MCF 10A (cell line): Measurements from ENCODE around the gene LMX1B. TPM values are rescaled to one million over a fixed set of nuclear protein-coding genes. Genes with fewer than 3 reads are reported as not detected.

Experiments
- BruUV-seq: library from RNA; stranded (reverse); fragments of 400-500 nt; replicated peaks from 2 replicates; lab custom pipeline; 2021; lab: Mats Ljungman, UMichigan
- CTCF ChIA-PET: fragments of 300-600 bp; sonication (Branson Sonifier 250); formaldehyde crosslinking; extraction: SDS; loops from one replicate; lab custom pipeline; 2021; ENCODE audit warnings: antibody characterized with exemption, inconsistent platforms; lab: Yijun Ruan, JAX
- POLR2A ChIA-PET: fragments of 300-600, 350-650 bp; sonication (Branson Sonifier 250); formaldehyde crosslinking; extraction: SDS; loops from one replicate; lab custom pipeline; 2020; ENCODE audit warnings: antibody characterized with exemption, inconsistent platforms; lab: Yijun Ruan, JAX
- DNase-seq: peaks from one replicate; pipeline ENCODE4 v3.0.0-alpha.2; 2018; ENCODE audit not compliant: unreplicated experiment
- H3K27ac Mint-ChIP-seq: one replicate; pipeline ENCODE4 v1.8.0; 2022; ENCODE audit warnings: mild to moderate bottlenecking, low read depth, mixed read lengths; ENCODE audit not compliant: unreplicated experiment
- H3K27me3 Mint-ChIP-seq: one replicate; pipeline ENCODE4 v1.8.0; 2022; ENCODE audit warnings: mixed read lengths; ENCODE audit not compliant: insufficient read depth, unreplicated experiment
- H3K36me3 Mint-ChIP-seq: one replicate; pipeline ENCODE4 v1.8.0; 2022; ENCODE audit warnings: mild to moderate bottlenecking, moderate library complexity, mixed read lengths; ENCODE audit not compliant: insufficient read depth, unreplicated experiment
- H3K4me1 Mint-ChIP-seq: one replicate; pipeline ENCODE4 v1.8.0; 2022; ENCODE audit warnings: mixed read lengths; ENCODE audit not compliant: insufficient read depth, unreplicated experiment
- H3K4me3 Mint-ChIP-seq: one replicate; pipeline ENCODE4 v1.8.0; 2022; ENCODE audit warnings: mild to moderate bottlenecking, moderate library complexity, mixed read lengths; ENCODE audit not compliant: unreplicated experiment
- H3K9me3 Mint-ChIP-seq: one replicate; pipeline ENCODE4 v1.8.0; 2022; ENCODE audit warnings: mixed read lengths; ENCODE audit not compliant: unreplicated experiment
- CTCF ChIP-seq: fragments of 200-600 bp; IDR thresholded peaks from one replicate; pipeline ENCODE4 v1.8.0; 2022; ENCODE audit warnings: antibody characterized with exemption, mild to moderate bottlenecking; ENCODE audit not compliant: unreplicated experiment
- intact Hi-C: fragments of 100-400 bp; cut with micrococcal nuclease; formaldehyde crosslinking; loops from 2 replicates; pipeline ENCODE4 v1.14.1; 2022
- total RNA-seq: library from RNA; stranded (reverse); gene quantifications from 2 replicates; pipeline ENCODE4 v1.2.3, GENCODE V29; 2022

LMX1B gene
- total RNA-seq, 1 experiment from 2014 or later: 3.4 TPM

DNA sequence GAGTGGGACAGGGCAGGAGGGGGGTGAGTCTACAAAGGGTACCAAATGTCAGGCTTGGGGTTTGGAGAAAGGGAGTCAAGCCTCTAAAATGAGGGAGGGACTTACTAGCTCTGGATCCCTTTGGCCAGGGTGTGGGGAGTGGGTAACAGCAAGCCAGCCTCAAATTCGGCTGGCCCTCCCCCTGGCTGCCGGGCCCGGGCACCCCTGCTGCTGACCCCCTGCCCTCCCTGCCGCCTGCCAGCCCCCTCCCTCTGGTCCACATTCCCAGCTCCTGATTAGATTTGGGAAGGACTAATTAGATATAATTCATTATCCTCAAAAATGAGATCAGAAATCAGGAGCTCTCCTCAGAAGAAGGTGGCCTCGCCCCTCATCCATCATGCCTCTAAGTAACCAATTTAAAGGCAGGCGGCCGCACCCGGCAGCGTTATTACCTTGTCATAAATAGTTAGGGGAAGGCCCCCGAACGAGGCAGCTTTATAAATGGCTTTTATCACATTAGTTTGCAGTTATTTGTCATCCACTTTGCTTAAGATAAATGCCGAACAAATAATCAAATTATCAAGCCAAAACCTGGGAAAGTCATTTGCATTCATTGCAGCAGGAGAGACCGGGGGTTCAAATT is 44.6 kb downstream of the LMX1B start:
- Mint-ChIP-seq H3K4me1 (no peaks in the 10 kb centered on the region), H3K27ac (no peak overlapping the region), H3K27me3 (no peaks in the 10 kb centered on the region), H3K4me3 (no peak overlapping the region), H3K9me3 (no peaks in the 10 kb centered on the region), H3K36me3 (no peaks in the 10 kb centered on the region)
- ChIA-PET POLR2A (no interaction called here), CTCF (no interaction called here)
- no peak for TF ChIP-seq CTCF
- no TSS peak for BruUV-seq
- intact Hi-C loops: no loop called here
- no peak for DNase-seq

DNA sequence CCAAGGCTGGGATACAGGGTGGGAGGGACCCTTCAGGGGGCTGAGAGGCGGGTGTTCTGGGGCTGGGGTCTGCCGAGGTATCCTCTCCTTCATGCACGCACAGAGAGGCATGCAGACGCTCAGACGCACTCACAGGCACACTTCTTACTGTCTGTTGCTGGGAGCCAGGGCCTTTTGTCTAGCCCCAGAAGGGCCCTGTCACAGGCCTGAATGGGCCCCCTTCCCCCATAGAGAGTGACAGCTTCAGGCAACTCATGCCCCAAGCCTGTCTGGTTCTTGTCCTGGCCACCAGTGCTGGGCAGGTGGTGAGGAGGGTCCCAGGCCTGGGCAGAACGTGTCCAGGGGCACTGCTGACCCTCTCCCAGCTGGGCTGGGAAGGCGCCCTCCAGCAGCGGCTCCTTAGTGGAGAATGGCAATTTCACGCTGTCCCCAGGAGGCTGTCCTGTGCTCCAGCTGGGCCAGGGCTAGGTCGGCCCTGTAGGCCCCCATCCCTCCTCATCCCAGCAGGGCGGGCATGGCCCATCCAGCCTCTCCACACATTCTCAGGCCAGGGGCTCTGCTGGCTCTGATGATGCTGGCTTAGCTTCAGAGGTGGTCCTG is 45.3 kb downstream of the LMX1B start:
- intact Hi-C loops: no loop called here

DNA sequence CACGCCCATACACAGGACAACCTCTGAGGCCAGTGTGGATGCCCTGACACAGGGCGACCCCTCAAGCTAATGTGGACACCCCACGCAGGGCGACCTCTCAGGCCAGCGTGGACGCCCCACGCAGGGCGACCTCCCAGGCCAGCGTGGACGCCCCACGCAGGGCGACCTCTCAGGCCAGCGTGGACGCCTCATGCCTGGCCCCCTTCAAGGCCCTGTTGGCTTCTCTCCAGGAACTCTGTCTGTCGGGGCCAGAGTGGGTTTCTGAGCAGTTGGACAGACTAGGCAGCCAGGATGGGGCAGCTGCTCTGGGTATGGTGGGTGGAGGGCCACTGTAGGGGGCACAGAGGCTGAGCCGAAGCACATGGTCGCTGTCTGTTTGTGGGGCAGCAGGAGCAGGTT is 47.4 kb downstream of the LMX1B start:
- H3K9me3 Mint-ChIP-seq: no peaks in the 10 kb centered on the region
- no peak overlapping the region for H3K4me3 Mint-ChIP-seq
- DNase-seq: no peak
- H3K4me1 Mint-ChIP-seq: no peaks in the 10 kb centered on the region
- CTCF ChIA-PET: interaction anchor here (1.0 to 1.6 kb wide), 4 partner anchors 29 to 53 kb away, joined by 3 to 7 read pairs (median 5); no protein-coding TSS in a partner anchor
- H3K36me3 Mint-ChIP-seq: no peaks in the 10 kb centered on the region
- BruUV-seq: no TSS peak
- no peak overlapping the region for H3K27ac Mint-ChIP-seq
- POLR2A ChIA-PET: no interaction called here
- intact Hi-C loops: no loop called here
- TF ChIP-seq CTCF: no peak
- no peaks in the 10 kb centered on the region for H3K27me3 Mint-ChIP-seq

More for the DNA sequence above, 45.3 kb downstream of the LMX1B start:
- Mint-ChIP-seq H3K27ac (no peak overlapping the region), H3K4me1 (no peaks in the 10 kb centered on the region), H3K36me3 (no peaks in the 10 kb centered on the region), H3K4me3 (no peak overlapping the region), H3K27me3 (no peaks in the 10 kb centered on the region), H3K9me3 (no peaks in the 10 kb centered on the region)
- CTCF ChIA-PET: no interaction called here
- POLR2A ChIA-PET: no interaction called here
- TF ChIP-seq CTCF: no peak
- DNase-seq: no peak
- no TSS peak for BruUV-seq

GRCh38 chr9:126661521-126662251 is 48.0 kb downstream of the LMX1B start:
- ChIA-PET CTCF (interaction anchor here (1.6 kb wide), 1 partner anchor 28 kb away, joined by 6 read pairs; no protein-coding TSS in a partner anchor), POLR2A (no interaction called here)
- no peaks in the 10 kb centered on the region for H3K4me1 Mint-ChIP-seq
- H3K4me3 Mint-ChIP-seq: no peak overlapping the region
- H3K9me3 Mint-ChIP-seq: no peaks in the 10 kb centered on the region
- H3K36me3 Mint-ChIP-seq: no peaks in the 10 kb centered on the region
- peak; percentile 35 for DNase-seq
- BruUV-seq: no TSS peak
- intact Hi-C loops: no loop called here
- no peak overlapping the region for H3K27ac Mint-ChIP-seq
- TF ChIP-seq CTCF: no peak
- no peaks in the 10 kb centered on the region for H3K27me3 Mint-ChIP-seq
